ENCODE results near the gene ACSF2. TPM values are rescaled to one million over a fixed set of nuclear protein-coding genes. Genes with fewer than 3 reads are reported as not detected.
A peak's percentile ranks its signal among the peaks of the same experiment; 100 is the strongest.

Gene ACSF2
- total and polyA plus RNA-seq, 7 experiments from 2014 or later = 2.2 to 36.2 (median 20.4) TPM

- H3K27me3 Mint-ChIP-seq = peaks cover 0 to 7% (median 0%) of the 10 kb centered on the region in 5 donors
- no peaks in the 10 kb centered on the region for H3K36me3 Mint-ChIP-seq
- no peak overlapping the region for H3K27ac ChIP-seq (ENCODE audit: low read depth, low read length)
- H3K4me3 ChIP-seq (ENCODE audit: low read length) = no peak overlapping the region
- no peaks in the 10 kb centered on the region for H3K4me1 ChIP-seq (ENCODE audit: control insufficient read depth in 2 of 2, insufficient read depth in 2 of 2, low read length in 2 of 2)
- POLR2A ChIA-PET = no interaction called here
- DNase-seq = no peak
- no peaks in the 10 kb centered on the region for H3K9me3 Mint-ChIP-seq
- peaks cover 0 to 6% (median 0%) of the 10 kb centered on the region in 7 donors for H3K4me1 Mint-ChIP-seq
- peak overlapping the region in 1 of 9 donors; percentile 25 for H3K27ac Mint-ChIP-seq
- H3K36me3 ChIP-seq (ENCODE audit: control insufficient read depth in 2 of 3, insufficient read depth in 3 of 3, low read length in 3 of 3) = no peaks in the 10 kb centered on the region
- ATAC-seq = no peak
- H3K27me3 ChIP-seq (ENCODE audit: control insufficient read depth in 2 of 2, insufficient read depth in 2 of 2, low read length in 2 of 2) = no peaks in the 10 kb centered on the region
- CTCF ChIA-PET = interaction anchor here (0.8 kb wide), 1 partner anchor 19 kb away, joined by 3 read pairs; no protein-coding TSS in a partner anchor
- intact Hi-C loops (cut with micrococcal nuclease) = no loop called here
- H3K9me3 ChIP-seq (ENCODE audit: control insufficient read depth in 2 of 3, low read length in 3 of 3) = no peaks in the 10 kb centered on the region
- H3K4me3 Mint-ChIP-seq = no peak overlapping the region
Measured at GRCh38 chr17:50498021-50498874, 72.2 kb downstream of the ACSF2 start.

- Histone ChIP-seq H3K4me1 (ENCODE audit: control insufficient read depth in 2 of 2, insufficient read depth in 2 of 2, low read length in 2 of 2) (peaks cover 0 to 2% of the 10 kb centered on the region in 2 donors), H3K9me3 (ENCODE audit: control insufficient read depth in 2 of 3, low read length in 3 of 3) (no peaks in the 10 kb centered on the region), H3K36me3 (ENCODE audit: control insufficient read depth in 2 of 3, insufficient read depth in 3 of 3, low read length in 3 of 3) (no peaks in the 10 kb centered on the region), H3K4me3 (ENCODE audit: low read length) (no peak overlapping the region), H3K27me3 (ENCODE audit: control insufficient read depth in 2 of 2, insufficient read depth in 2 of 2, low read length in 2 of 2) (no peaks in the 10 kb centered on the region), H3K27ac (ENCODE audit: low read depth, low read length) (no peak overlapping the region)
- H3K4me1 Mint-ChIP-seq = peaks cover 0 to 12% (median 6%) of the 10 kb centered on the region in 7 donors
- ATAC-seq (no peak), DNase-seq (no peak)
- intact Hi-C loops (cut with micrococcal nuclease) = no loop called here
- H3K36me3 Mint-ChIP-seq = no peaks in the 10 kb centered on the region
- no peak overlapping the region for H3K4me3 Mint-ChIP-seq
- peaks cover 0 to 7% (median 0%) of the 10 kb centered on the region in 5 donors for H3K27me3 Mint-ChIP-seq
- no peaks in the 10 kb centered on the region for H3K9me3 Mint-ChIP-seq
- ChIA-PET CTCF (interaction anchor here (0.7 to 0.8 kb wide), 2 partner anchors 12 to 20 kb away, joined by 3 read pairs; no protein-coding TSS in a partner anchor), POLR2A (no interaction called here)
- H3K27ac Mint-ChIP-seq = no peak overlapping the region
Measured at GRCh38 chr17:50499270-50499669, 73.3 kb downstream of the ACSF2 start.

- CTCF ChIA-PET = interaction anchor here (0.7 to 2.3 kb wide), 2 partner anchors 12 to 18 kb away, joined by 3 to 7 read pairs; no protein-coding TSS in a partner anchor
Measured at GRCh38 chr17:50499721-50500120, 73.7 kb downstream of the ACSF2 start.

GRCh38 chr17:50501054-50501453 is 75.0 kb downstream of the ACSF2 start:
- intact Hi-C loops (cut with micrococcal nuclease) = loop anchor here in 1 of 2 donors (1.0 kb wide), 2 partner anchors 23 to 139 kb away; partner anchors contain the start of gene RSAD1
- Mint-ChIP-seq H3K4me1 (peaks cover 0 to 23% (median 13%) of the 10 kb centered on the region in 7 donors), H3K36me3 (no peaks in the 10 kb centered on the region), H3K4me3 (no peak overlapping the region), H3K27ac (no peak overlapping the region), H3K27me3 (peaks cover 0 to 3% (median 0%) of the 10 kb centered on the region in 5 donors), H3K9me3 (no peaks in the 10 kb centered on the region)
- H3K27me3 ChIP-seq (ENCODE audit: control insufficient read depth in 2 of 2, insufficient read depth in 2 of 2, low read length in 2 of 2) = no peaks in the 10 kb centered on the region
- no peak overlapping the region for H3K4me3 ChIP-seq (ENCODE audit: low read length)
- no peaks in the 10 kb centered on the region for H3K9me3 ChIP-seq (ENCODE audit: control insufficient read depth in 2 of 3, low read length in 3 of 3)
- POLR2A ChIA-PET = interaction anchor here (0.9 to 1.5 kb wide), 3 partner anchors 8 to 21 kb away, joined by 3 to 5 read pairs (median 3); no protein-coding TSS in a partner anchor
- ATAC-seq (no peak), DNase-seq (peak in 1 of 9 donors; percentile 18)
- CTCF ChIA-PET = interaction anchor here (0.6 to 2.5 kb wide), 5 partner anchors 16 to 55 kb away, joined by 3 to 13 read pairs (median 7); partner anchors contain the start of gene RSAD1
- no peak overlapping the region for H3K27ac ChIP-seq (ENCODE audit: low read depth, low read length)
- no peaks in the 10 kb centered on the region for H3K36me3 ChIP-seq (ENCODE audit: control insufficient read depth in 2 of 3, insufficient read depth in 3 of 3, low read length in 3 of 3)
- H3K4me1 ChIP-seq (ENCODE audit: control insufficient read depth in 2 of 2, insufficient read depth in 2 of 2, low read length in 2 of 2) = peaks cover 0 to 8% of the 10 kb centered on the region in 2 donors

More at GRCh38 chr17:50499721-50500120, 73.7 kb downstream of the ACSF2 start:
- Histone ChIP-seq H3K4me3 (ENCODE audit: low read length) (no peak overlapping the region), H3K27me3 (ENCODE audit: control insufficient read depth in 2 of 2, insufficient read depth in 2 of 2, low read length in 2 of 2) (no peaks in the 10 kb centered on the region), H3K9me3 (ENCODE audit: control insufficient read depth in 2 of 3, low read length in 3 of 3) (no peaks in the 10 kb centered on the region), H3K4me1 (ENCODE audit: control insufficient read depth in 2 of 2, insufficient read depth in 2 of 2, low read length in 2 of 2) (peaks cover 0 to 7% of the 10 kb centered on the region in 2 donors), H3K36me3 (ENCODE audit: control insufficient read depth in 2 of 3, insufficient read depth in 3 of 3, low read length in 3 of 3) (no peaks in the 10 kb centered on the region), H3K27ac (ENCODE audit: low read depth, low read length) (no peak overlapping the region)
- no peak for ATAC-seq
- no peak for DNase-seq
- no peaks in the 10 kb centered on the region for H3K9me3 Mint-ChIP-seq
- intact Hi-C loops (cut with micrococcal nuclease) = no loop called here
- POLR2A ChIA-PET = interaction anchor here (1.5 kb wide), 1 partner anchor 20 kb away, joined by 3 read pairs; no protein-coding TSS in a partner anchor
- H3K27me3 Mint-ChIP-seq = peaks cover 0 to 7% (median 0%) of the 10 kb centered on the region in 5 donors
- H3K4me1 Mint-ChIP-seq = peaks cover 0 to 16% (median 10%) of the 10 kb centered on the region in 7 donors
- no peak overlapping the region for H3K27ac Mint-ChIP-seq
- H3K36me3 Mint-ChIP-seq = no peaks in the 10 kb centered on the region
- H3K4me3 Mint-ChIP-seq = no peak overlapping the region

GRCh38 chr17:50502301-50502990 is 76.4 kb downstream of the ACSF2 start:
- DNase-seq = no peak
- ChIA-PET POLR2A (interaction anchor here (0.6 to 0.7 kb wide), 2 partner anchors 19 to 31 kb away, joined by 3 to 4 read pairs; no protein-coding TSS in a partner anchor), CTCF (interaction anchor here (0.6 to 2.5 kb wide), 4 partner anchors 15 to 65 kb away, joined by 4 to 13 read pairs (median 9); partner anchors contain the start of gene RSAD1)
- no peaks in the 10 kb centered on the region for H3K9me3 Mint-ChIP-seq
- H3K36me3 Mint-ChIP-seq = no peaks in the 10 kb centered on the region
- no peak for ATAC-seq
- Histone ChIP-seq H3K27ac (ENCODE audit: low read depth, low read length) (no peak overlapping the region), H3K9me3 (ENCODE audit: control insufficient read depth in 2 of 3, low read length in 3 of 3) (no peaks in the 10 kb centered on the region), H3K27me3 (ENCODE audit: control insufficient read depth in 2 of 2, insufficient read depth in 2 of 2, low read length in 2 of 2) (no peaks in the 10 kb centered on the region), H3K4me1 (ENCODE audit: control insufficient read depth in 2 of 2, insufficient read depth in 2 of 2, low read length in 2 of 2) (peaks cover 0 to 8% of the 10 kb centered on the region in 2 donors), H3K36me3 (ENCODE audit: control insufficient read depth in 2 of 3, insufficient read depth in 3 of 3, low read length in 3 of 3) (no peaks in the 10 kb centered on the region), H3K4me3 (ENCODE audit: low read length) (no peak overlapping the region)
- peak overlapping the region in 4 of 9 donors; percentile 13 to 79 (median 66) for H3K27ac Mint-ChIP-seq
- H3K4me1 Mint-ChIP-seq = peaks cover 0 to 24% (median 13%) of the 10 kb centered on the region in 7 donors
- H3K4me3 Mint-ChIP-seq = no peak overlapping the region
- H3K27me3 Mint-ChIP-seq = peaks cover 0 to 2% (median 0%) of the 10 kb centered on the region in 5 donors
- intact Hi-C loops (cut with micrococcal nuclease) = no loop called here

- Mint-ChIP-seq H3K27ac (peak overlapping the region in 3 of 9 donors; percentile 51 to 80 (median 77)), H3K4me1 (peaks cover 0 to 45% (median 32%) of the 10 kb centered on the region in 7 donors), H3K9me3 (no peaks in the 10 kb centered on the region), H3K4me3 (peak overlapping the region in 1 of 10 donors; percentile 2), H3K27me3 (no peaks in the 10 kb centered on the region), H3K36me3 (peaks cover 0 to 3% (median 0%) of the 10 kb centered on the region in 5 donors)
- ChIA-PET POLR2A (interaction anchor here (0.6 to 0.9 kb wide), 2 partner anchors 13 to 26 kb away, joined by 3 read pairs; no protein-coding TSS in a partner anchor), CTCF (interaction anchor here (0.7 kb wide), 2 partner anchors 14 to 37 kb away, joined by 4 read pairs; partner anchors contain the start of gene CHAD)
- no peak overlapping the region for H3K27ac ChIP-seq (ENCODE audit: low read depth, low read length)
- H3K4me3 ChIP-seq (ENCODE audit: low read length) = no peak overlapping the region
- ATAC-seq (no peak), DNase-seq (no peak)
- no peaks in the 10 kb centered on the region for H3K27me3 ChIP-seq (ENCODE audit: control insufficient read depth in 2 of 2, insufficient read depth in 2 of 2, low read length in 2 of 2)
- intact Hi-C loops (cut with micrococcal nuclease) = no loop called here
- H3K9me3 ChIP-seq (ENCODE audit: control insufficient read depth in 2 of 3, low read length in 3 of 3) = no peaks in the 10 kb centered on the region
- no peaks in the 10 kb centered on the region for H3K36me3 ChIP-seq (ENCODE audit: control insufficient read depth in 2 of 3, insufficient read depth in 3 of 3, low read length in 3 of 3)
- peaks cover 6 to 14% of the 10 kb centered on the region in 2 donors for H3K4me1 ChIP-seq (ENCODE audit: control insufficient read depth in 2 of 2, insufficient read depth in 2 of 2, low read length in 2 of 2)
Measured at GRCh38 chr17:50505591-50506130, 79.6 kb downstream of the ACSF2 start.

All from naive thymus-derived CD4-positive, alpha-beta T cell (primary cell).